Measurements from ENCODE around the gene SFSWAP. TPM values are rescaled to one million over a fixed set of nuclear protein-coding genes. Genes with fewer than 3 reads are reported as not detected.
"Not testable (repeated sequence)": the region's sequence is repeated elsewhere in the genome, so short reads cannot be mapped to it uniquely, and the experiment has no call there.

SFSWAP gene
- total RNA-seq, 3 donors from 2014 or later = 34.5 to 52.7 (median 50.7) TPM

DNA sequence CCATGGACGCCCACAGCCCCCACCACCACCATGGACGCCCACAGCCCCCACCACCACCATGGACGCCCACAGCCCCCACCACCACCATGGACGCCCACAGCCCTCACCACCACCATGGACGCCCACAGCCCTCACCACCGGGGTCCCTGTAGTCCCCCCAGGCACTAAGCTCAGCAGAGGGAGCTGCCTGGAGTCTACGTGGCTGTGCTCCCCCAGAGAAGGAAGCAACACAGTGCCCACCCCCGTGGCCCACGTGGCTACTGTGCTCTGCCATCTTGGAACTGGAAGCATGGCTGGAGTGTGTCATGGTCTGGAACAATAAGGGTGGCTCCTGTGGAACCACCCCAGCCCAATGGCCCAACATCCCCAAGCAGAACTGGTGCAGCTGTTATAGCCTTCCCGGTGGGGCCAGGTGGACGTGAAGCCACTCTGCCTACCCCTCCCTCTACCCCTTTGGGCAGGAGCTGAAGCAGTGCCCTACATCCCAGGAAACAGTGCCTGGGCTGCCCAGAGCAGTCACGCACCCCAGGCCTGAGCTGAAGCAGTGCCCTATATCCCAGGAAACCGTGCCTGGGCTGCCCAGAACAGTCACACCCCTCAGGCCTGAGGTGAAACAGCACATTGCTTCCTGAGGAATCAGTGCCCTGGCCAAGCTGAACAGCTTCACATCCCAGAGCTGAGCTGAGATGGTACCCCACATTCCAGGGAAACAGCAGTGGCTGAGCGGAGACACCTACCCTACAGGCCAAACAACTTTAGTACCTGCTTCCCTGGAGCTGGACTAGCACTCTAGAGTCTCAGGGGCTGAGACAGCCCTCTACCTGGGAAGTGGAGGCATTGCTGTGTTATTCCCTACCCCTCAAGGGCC, 9.0 kb upstream of the SFSWAP start:
- no peaks in the 10 kb centered on the region for H3K4me1 ChIP-seq (ENCODE audit: low read depth)
- no peak for ATAC-seq

DNA sequence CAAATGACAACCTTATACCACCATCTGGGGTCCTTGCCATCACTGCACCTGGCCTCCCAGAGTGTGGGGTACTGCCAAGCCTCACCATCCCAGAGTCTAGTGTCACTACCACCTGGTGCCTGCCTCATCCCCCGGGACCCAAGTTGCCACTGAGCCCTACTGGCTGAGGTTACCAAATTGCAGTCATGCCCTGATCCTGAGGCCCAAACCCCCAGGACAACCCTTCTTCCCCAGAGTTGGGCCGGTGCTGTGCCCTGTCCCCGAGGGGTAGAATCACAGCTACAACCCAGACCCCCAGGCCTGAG, 8.4 kb upstream of the SFSWAP start:
- TF ChIP-seq, protein P1, sequence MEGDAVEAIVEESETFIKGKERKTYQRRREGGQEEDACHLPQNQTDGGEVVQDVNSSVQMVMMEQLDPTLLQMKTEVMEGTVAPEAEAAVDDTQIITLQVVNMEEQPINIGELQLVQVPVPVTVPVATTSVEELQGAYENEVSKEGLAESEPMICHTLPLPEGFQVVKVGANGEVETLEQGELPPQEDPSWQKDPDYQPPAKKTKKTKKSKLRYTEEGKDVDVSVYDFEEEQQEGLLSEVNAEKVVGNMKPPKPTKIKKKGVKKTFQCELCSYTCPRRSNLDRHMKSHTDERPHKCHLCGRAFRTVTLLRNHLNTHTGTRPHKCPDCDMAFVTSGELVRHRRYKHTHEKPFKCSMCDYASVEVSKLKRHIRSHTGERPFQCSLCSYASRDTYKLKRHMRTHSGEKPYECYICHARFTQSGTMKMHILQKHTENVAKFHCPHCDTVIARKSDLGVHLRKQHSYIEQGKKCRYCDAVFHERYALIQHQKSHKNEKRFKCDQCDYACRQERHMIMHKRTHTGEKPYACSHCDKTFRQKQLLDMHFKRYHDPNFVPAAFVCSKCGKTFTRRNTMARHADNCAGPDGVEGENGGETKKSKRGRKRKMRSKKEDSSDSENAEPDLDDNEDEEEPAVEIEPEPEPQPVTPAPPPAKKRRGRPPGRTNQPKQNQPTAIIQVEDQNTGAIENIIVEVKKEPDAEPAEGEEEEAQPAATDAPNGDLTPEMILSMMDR (IDR thresholded peaks at IDR 0.05) = no peak
- Histone ChIP-seq H3K9me3 (peaks cover 8% of the 10 kb centered on the region), H3K4me3 (no peak overlapping the region), H3K36me3 (ENCODE audit: low read depth) (no peaks in the 10 kb centered on the region), H3K4me1 (ENCODE audit: low read depth) (no peaks in the 10 kb centered on the region)
- ATAC-seq (no peak), DNase-seq (no peak)
- intact Hi-C loops (cut with DNase I, micrococcal nuclease) = no loop called here

More for the DNA sequence above, 9.0 kb upstream of the SFSWAP start:
- Histone ChIP-seq H3K4me3 (no peak overlapping the region), H3K9me3 (peaks cover 8% of the 10 kb centered on the region), H3K36me3 (ENCODE audit: low read depth) (no peaks in the 10 kb centered on the region)
- no peak for DNase-seq
- TF ChIP-seq, protein P1 (IDR thresholded peaks at IDR 0.05) = no peak
- intact Hi-C loops (cut with DNase I, micrococcal nuclease) = no loop called here

- H3K36me3 ChIP-seq (ENCODE audit: low read depth) = no peaks in the 10 kb centered on the region
- TF ChIP-seq, protein P1 (IDR thresholded peaks at IDR 0.05) = no peak
- H3K4me3 ChIP-seq = no peak overlapping the region
- H3K9me3 ChIP-seq = peaks cover 8% of the 10 kb centered on the region
- intact Hi-C loops (cut with DNase I, micrococcal nuclease) = no loop called here
- DNase-seq (no peak), ATAC-seq (no peak)
- no peaks in the 10 kb centered on the region for H3K4me1 ChIP-seq (ENCODE audit: low read depth)
Measured at GRCh38 chr12:131703161-131703560, 7.7 kb upstream of the SFSWAP start.

DNA sequence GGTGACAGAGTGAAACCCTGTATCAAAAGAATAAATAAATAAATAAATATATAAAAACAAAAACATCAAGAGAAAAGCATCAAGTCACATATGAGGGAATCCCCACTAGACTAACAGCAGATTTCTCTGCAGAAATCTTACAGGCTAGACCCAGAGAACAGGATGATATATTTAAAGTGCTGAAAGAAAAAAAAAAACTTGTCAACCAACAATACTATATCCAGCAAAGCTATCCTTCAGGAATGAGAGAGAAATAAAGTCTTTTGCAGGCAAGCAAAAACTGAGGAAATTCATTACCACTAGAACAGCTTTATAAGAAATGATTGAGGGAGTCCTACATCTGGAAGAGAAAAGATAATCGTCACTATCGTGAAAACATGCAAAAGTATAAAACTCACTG, 6.4 kb upstream of the SFSWAP start:
- H3K36me3 ChIP-seq (ENCODE audit: low read depth) = no peaks in the 10 kb centered on the region
- TF ChIP-seq, protein P1 (IDR thresholded peaks at IDR 0.05) = no peak
- H3K4me3 ChIP-seq = no peak overlapping the region
- peaks cover 8% of the 10 kb centered on the region for H3K9me3 ChIP-seq
- intact Hi-C loops (cut with DNase I, micrococcal nuclease) = no loop called here
- DNase-seq (no peak), ATAC-seq (no peak)
- H3K4me1 ChIP-seq (ENCODE audit: low read depth) = no peaks in the 10 kb centered on the region

DNA sequence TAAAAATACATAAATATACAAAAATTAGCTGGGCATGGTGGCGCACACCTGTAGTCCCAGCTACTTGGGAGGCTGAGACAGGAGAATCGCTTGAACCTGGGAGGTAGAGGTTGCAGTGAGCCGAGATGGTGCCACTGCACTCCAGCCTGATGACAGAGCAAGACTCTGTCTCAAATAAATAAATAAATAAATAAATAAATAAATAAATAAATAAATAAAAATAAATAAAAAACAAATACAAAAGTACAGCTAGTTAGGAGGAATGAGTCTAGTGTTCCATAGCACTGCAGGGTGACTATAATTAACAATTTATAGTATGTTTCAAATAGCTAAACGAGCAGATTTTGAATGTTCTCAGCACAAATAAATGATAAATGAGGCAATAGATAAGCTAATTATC, 4.2 kb upstream of the SFSWAP start:
- intact Hi-C loops (cut with DNase I, micrococcal nuclease); H3K4me3 ChIP-seq; ATAC-seq; H3K36me3 ChIP-seq (ENCODE audit: low read depth); H3K4me1 ChIP-seq (ENCODE audit: low read depth); H3K9me3 ChIP-seq; DNase-seq: not testable (repeated sequence)

GRCh38 chr12:131709226-131709625, 1.7 kb upstream of the SFSWAP start:
- H3K4me3 ChIP-seq = no peak overlapping the region
- intact Hi-C loops (cut with DNase I, micrococcal nuclease) = no loop called here
- TF ChIP-seq, protein P1 (IDR thresholded peaks at IDR 0.05) = no peak
- peaks cover 5% of the 10 kb centered on the region for H3K9me3 ChIP-seq
- DNase-seq = no peak
- H3K36me3 ChIP-seq (ENCODE audit: low read depth) = peaks cover 4% of the 10 kb centered on the region
- H3K4me1 ChIP-seq (ENCODE audit: low read depth) = peaks cover 11% of the 10 kb centered on the region
- no peak for ATAC-seq

Data from mucosa of descending colon (tissue), 3 donors.